Stimulated activated CD4-positive, alpha-beta T cell treated with anti-CD3 and anti-CD28 coated beads, Interleukin-2, amount 100 ng/mL, for 48 hours (primary cell): ENCODE results near the gene IP6K1.
"Not testable (repeated sequence)": the region's sequence is repeated elsewhere in the genome, so short reads cannot be mapped to it uniquely, and the experiment has no call there.

Source experiments
- DNase-seq, 2 donors: peaks; one replicate each; pipeline ENCODE4 v3.0.0-alpha.2; 2020

The IP6K1 gene

GRCh38 chr3:49761661-49762060, 24.7 kb downstream of the IP6K1 start:
- no peak for DNase-seq

GRCh38 chr3:49759226-49759625, 27.1 kb downstream of the IP6K1 start:
- no peak for DNase-seq

- no peak for DNase-seq
Measured at GRCh38 chr3:49757197-49757596, 29.1 kb downstream of the IP6K1 start.

GRCh38 chr3:49756036-49756435, 30.3 kb downstream of the IP6K1 start:
- DNase-seq = no peak

- DNase-seq = no peak
Measured at GRCh38 chr3:49754536-49754935, 31.8 kb downstream of the IP6K1 start.

DNA sequence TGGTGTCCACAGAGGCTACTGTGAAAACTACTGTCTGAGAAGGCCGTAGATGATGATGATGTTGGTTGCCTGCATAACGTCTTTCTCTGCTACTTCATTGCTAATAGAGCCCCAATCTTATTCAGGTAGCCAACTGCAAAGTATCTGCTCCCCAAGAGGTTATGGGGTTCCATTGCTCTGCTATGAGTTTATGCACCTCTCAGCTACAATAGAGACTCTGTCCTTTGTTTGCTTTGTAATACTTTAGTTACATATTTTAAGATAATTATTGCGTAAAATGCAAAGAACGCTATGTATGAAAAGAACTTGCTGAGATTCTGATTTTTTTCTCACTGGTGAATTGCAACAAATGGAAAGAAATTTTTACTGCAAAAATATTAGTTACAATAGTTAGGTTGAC, 34.8 kb downstream of the IP6K1 start:
- no peak for DNase-seq

GRCh38 chr3:49750056-49750455, 36.3 kb downstream of the IP6K1 start:
- DNase-seq = no peak

DNA sequence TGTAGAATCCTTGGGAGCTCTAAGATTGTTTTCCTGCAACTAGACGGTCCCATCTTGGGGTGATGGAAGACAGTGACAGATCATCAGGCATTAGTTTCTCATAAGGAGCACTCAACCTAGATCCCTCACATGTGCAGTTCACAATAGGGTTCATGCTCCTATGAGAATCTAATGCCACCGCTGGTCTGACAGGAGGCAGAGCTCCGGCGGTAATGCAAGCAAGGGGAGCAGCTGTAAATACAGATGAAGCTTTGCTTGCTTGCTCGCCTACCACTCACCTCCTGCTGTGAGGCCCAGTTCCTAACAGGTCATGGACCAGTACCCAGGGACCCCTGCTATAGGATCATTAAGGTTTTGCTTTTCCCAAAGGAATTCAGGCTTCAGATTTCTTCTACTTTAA, 37.5 kb downstream of the IP6K1 start:
- DNase-seq = not testable (repeated sequence)

DNA sequence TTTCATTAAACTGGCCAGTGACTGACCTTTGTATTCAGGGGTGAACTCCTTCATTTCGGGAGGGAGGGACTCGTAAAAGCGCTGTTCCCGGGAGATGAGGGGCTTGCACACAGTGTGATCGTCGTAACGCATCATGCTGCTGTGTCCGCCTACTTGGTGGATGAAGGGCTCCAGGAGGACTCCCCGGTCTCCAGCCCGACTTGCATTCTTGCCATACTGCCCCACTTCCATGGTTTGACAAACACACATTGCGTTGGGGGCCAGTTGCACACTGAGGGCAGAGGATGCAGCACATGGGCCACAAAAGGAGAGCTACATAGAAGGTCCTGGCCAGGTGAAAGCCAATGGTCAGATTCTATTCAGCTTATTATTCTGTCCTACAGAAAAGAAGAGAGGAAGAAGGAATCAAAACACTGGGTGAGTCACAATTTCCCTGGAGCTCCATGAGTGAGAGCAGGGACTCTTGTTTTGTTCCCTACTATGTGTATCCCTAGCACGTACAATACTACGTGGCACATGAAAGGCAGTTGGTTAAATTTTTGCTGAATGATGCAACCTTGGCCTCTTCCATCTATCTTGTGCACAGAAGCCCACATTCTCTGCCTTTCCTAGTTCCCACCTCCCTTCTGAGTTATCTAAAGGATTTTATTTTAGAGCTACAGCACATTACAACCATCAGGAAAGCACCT, 38.4 kb downstream of the IP6K1 start:
- DNase-seq = no peak

- DNase-seq = no peak
Measured at GRCh38 chr3:49745986-49746385, 40.4 kb downstream of the IP6K1 start.

GRCh38 chr3:49740427-49740826, 45.9 kb downstream of the IP6K1 start:
- no peak for DNase-seq

DNA sequence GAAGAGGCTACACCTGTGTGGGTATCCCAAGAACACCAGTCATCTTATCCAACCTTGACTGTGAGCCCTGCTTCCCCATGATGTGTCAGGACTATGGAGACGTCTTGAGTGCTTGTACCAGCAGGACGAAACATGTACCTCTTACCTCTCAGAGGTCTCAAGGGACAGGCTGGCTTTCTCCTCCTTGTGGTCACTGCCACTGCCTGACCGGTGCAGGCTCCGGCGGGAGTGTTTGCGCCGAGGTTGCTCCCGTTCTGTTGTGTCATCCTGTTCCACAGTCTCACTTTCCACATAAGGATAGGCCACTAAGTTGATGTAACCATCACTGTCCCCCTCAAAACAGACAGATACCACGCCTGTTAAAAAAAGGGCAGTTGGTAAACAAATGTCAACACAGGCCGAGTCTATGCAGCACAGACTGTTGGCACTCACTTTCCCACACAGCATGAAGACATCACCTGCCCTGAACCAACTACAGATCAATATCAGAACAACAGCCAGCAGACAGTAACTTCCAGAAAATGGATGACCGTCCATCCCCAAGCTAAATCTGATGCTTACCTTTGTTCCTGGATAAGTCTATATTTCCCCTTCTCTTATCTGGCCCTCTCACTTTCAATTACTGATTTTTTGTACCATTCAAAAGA, 48.2 kb downstream of the IP6K1 start:
- no peak for DNase-seq

DNA sequence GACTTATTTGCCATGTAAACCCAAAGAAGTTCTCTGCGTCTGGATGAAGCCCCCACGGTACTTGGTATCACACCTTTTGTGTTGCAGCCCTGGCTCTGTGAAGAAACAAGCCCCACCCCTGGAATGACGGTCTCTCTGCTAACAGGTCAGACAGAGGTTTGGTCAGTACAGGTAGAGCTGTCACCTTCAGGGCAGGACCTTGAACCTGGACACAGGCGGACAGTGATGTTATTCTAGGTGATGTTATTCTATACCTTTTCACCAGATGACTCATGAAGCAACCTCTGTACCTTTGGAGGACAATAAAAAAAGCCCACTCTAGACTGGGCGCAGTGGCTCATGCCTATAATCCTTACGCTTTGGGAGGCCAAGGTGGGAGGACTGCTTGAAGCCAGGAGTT, 51.6 kb downstream of the IP6K1 start:
- DNase-seq = no peak

GRCh38 chr3:49733551-49733950, 52.8 kb downstream of the IP6K1 start:
- no peak for DNase-seq

DNA sequence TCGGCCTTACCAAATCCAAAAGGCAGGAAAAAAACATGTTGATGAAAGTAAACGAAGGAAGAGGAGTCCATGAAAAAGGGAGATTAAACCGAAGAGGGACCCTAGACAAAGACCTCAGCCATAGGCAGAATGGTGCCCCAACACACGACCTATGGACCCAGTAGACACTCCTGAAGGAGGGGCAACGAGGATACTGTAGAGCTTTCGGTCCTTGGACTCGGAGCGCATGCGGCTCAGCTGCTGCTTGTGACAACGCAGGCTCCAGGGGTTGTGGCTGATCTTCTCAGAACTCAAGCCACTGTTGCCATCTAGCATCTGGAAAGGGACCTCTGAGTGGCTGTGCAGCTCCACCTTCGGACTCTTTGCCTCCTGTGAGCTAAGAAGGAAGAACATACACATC, 53.7 kb downstream of the IP6K1 start:
- no peak for DNase-seq

DNA sequence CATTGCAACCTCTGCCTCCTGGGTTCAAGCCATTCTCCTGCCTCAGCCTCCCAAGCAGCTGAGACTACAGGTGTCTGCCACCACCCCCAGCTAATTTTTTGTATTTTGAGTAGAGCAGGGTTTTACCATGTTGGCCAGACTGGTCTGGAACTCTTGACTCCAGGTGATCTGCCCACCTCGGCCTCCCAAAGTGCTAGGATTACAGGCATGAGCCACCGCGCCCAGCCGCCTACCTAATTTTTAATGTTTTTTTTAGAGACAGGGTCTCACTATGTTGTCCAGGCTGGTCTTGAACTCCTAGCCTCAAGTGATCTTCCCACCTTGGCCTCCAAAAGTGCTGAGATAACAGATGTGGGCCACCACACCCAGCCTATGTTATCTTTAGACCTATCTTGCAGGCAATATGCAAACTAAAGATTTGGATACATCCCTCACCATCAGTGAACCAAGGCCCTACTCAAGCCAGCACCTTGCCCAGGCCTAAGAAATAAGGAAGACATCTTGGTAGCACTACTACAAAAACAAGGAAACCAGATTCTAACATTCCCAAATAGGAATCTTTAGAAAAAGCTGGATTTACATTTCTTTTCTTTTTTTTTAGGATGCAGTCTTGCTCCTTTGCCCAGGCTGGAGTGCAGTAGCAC, 56.3 kb downstream of the IP6K1 start:
- no peak for DNase-seq

- no peak for DNase-seq
Measured at GRCh38 chr3:49727924-49728361, 58.4 kb downstream of the IP6K1 start.

DNA sequence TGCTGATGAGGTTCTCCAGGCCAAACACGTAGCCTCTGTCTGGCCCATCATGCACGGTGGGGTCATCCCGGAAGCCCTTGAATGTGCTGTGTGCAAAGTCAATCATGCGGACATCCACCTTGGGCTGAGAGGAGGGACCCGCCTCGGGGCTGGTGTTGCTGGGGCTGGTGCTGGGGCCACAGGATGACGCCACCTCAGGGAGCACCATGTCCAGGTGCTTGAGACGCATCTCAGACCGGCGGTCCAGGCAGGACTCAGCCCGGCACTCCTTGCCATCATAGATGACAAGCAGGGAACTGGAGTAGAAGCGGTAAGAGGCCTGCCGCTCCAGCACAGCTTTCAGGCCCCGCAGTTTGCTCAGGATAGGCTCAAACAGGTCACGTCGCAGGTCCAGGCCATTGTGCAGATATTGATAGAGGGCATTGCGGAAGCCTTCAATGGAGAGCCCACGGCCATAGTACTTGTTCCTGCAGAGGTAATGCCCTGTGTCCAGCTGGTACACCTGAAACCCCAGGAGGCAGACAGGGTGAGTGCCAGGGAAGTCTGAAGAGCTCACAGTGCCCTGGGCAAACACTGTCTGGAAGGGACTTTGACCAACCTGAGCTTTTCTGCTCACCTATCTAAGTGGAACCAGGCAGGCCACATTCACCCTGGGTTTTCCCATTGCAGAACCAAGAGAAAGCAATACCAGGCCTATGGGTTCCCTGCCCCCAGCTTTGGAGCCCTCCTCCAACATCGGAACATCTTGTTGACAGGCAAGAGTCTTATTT, 59.0 kb downstream of the IP6K1 start:
- no peak for DNase-seq

DNA sequence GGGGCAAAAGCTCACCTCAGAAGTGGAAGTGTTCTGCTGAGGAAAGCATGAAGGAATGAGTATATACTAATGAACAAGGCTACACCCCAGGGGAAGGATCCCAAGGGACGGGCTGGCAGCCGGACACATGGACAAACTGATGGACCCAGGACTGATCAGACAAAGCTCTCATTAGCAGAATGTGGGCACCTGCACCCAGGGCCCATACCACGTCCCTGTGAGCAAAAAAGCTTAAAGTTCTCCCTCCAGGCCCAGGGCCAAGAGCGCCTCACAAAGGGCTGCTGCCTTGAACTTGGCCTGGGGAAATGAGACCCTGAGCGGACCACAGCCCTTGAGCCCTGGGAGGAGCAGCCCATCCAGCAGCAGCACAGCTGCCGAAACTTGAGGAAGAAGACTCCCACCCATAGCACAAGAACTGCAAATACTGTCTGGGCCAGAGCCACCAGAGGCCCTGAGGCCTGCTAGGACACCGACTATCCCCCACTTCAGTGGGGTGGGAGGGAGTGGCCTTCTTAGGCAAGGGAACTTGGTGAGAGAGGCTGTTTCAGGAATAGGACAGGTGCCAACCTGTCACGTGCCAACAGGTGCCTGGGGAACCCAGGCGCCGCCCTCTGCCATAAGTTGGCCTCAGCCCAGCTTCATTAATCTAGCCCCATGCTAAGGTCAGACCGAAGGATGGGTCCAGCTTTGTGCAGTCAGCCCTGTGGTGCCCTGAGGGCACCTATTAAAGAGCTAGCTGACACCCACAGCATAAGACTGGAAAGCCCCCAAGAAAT, 60.2 kb downstream of the IP6K1 start:
- no peak for DNase-seq

- DNase-seq = no peak
Measured at GRCh38 chr3:49724586-49724985, 61.8 kb downstream of the IP6K1 start.

GRCh38 chr3:49723628-49724551, 62.5 kb downstream of the IP6K1 start, which contains the start of gene GMPPB:
TSS of gene GMPPB (minus strand) at chr3:49723951. CDS start at chr3:49723726, 225 bp downstream.
- DNase-seq = peak; percentile 92 to 95

GRCh38 chr3:49723296-49723627, 63.1 kb downstream of the IP6K1 start:
- peak; percentile 41 to 56 for DNase-seq
